GM21528 (cell line): ENCODE measurements around the gene RAPGEF2.

Experiments
- ATAC-seq: cut with Tn5 transposase; IDR thresholded peaks from one replicate; pipeline ENCODE4 v1.9.1; 2021; ENCODE audit warnings: mild to moderate bottlenecking, moderate library complexity; ENCODE audit not compliant: unreplicated experiment, low FRiP score

The RAPGEF2 gene

DNA sequence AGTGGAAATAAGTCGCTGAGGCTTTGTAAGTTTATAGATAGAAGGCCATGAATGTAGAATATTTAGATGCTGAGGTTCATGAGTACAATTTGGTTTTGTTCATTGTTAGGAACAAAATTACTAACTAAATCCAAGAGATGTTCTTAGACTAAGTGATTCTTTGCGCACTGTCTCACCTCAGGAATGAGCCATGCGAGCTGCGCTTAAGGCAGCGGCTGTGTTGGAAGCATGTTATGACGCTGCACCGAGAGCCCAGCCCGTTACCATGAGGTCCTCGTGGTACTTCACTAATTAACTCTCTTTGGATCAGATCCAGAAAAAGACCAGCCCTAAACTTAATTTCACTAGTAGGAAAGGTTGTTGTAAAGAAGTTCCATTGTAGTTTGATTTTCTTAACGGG lies 166.2 kb downstream of the RAPGEF2 start:
- no peak for ATAC-seq

DNA sequence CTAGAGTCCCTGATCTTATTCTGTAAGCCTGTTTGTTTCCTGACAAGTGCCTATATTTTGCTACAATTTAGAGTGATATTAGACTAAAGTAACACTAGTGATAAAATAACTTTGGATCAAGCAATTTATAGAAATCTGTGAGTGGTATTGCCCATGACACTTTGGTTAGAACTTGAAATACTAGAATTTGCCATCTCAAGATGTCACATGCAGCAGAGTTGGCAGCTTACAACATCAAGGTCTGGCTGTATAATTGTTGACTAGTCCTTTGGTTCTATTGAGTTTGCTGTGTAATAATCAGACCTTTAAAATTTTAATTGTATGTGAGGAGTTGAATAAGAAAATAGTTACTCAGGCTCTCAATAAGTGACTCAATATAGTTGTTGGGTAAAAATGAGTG lies 167.1 kb downstream of the RAPGEF2 start:
- no peak for ATAC-seq

DNA sequence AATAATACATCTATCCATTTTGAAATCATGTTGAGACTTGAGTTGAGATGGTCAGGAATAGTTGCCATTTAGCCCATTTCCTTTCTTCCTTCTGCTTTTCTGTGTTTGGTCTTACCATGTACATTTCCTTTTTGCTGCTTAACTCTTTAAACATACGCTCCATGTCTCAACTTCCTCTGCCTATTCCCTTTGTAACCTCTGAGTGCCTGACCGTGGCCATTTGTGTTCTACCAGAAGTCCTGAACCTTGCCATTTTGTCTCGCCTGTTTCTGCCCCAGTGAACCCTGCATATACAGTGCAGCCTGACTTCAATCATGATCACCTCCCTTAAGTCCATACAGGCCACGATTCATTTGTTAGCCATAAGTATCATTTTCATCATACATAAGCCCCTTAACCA lies 169.0 kb downstream of the RAPGEF2 start:
- no peak for ATAC-seq

DNA sequence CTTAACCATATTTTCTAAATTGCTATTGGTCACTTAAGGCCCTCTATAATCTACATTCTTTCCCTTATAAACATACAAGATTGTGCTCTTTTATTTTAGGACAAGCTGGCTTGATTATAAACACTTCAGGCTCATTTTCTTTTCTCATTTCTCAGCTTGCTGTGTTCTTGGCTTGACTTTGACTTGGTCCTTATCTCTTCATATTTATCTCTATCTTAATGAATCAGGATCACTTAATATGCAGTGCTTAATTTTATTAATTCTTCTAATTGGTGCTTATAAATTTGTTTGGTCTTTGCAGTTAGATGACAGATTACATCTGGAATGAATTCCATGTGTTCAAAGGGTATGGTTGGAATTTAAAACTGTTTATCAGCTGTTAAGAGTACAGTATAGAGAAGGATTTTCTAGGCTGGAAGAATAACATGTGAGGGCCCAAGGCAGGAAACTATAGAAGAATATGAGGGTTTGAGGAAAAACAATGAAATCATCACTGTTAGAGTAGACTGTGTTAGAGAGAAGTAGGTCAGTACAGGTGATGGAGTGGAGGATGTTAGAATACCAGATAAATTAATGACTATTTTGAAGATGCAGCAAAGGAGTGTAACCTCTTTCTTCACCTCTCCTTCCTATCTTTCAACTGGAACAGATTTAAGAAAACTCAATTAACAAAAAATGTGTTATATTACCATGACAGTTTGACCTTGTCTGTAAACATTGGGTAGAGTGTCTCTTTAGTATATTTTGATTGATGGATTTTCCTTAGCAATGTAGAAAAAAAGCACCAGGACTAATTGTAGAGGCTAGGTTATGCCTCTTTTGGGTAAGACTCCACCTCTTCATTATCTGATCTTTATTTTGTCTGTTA lies 169.6 kb downstream of the RAPGEF2 start:
- no peak for ATAC-seq

DNA sequence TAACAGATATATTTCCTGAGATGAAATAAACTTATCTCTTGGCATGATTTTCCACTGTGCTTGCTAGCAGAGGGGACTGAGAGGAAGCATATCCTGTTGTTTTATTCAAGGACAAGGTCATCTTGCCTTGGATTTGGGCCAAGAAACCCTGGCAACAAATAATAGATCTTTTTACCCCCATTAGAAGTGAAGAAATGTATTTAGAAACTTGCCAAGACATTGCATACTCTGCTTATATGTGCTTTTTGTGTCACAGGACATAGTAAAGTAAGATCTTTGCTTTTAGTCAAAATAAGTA lies 170.2 kb downstream of the RAPGEF2 start:
- ATAC-seq: no peak

DNA sequence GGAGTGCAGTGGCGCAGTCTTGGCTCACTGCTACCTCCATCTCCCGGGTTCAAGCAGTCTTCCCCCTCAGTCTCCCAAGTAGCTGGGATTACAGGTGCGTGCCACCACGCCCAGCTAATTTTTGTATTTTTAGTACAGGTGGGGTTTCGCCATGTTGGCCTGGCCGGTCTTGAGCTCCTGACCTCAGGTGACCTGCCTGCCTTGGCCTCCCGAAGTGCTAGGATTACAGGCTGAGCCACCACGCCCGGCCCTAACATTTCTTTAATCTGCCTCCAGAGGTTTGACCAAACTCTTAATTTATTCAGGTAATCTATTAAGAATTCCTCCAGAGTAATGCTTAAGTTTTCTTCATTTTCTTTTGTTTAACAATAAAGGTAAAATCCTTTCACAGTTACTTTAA lies 171.0 kb downstream of the RAPGEF2 start:
- no peak for ATAC-seq

DNA sequence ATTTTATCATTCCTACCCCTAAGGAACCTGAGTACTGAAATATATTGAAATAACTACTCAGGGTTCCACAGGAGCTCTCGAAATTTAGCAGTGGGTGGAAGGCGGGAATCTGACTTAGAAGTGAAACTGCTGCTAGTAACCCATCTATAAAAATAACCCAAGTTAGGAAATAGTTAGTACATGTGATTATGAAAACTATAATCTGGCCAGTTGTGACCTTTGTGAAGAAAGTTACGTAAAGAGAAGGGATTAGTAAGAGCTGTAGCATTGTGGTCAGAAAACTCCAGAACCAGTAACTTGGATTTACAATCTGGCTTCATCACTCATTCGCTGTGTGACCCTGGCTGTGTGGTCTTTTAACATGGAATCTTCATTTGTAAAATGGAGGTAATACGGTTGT lies 175.5 kb downstream of the RAPGEF2 start:
- no peak for ATAC-seq

DNA sequence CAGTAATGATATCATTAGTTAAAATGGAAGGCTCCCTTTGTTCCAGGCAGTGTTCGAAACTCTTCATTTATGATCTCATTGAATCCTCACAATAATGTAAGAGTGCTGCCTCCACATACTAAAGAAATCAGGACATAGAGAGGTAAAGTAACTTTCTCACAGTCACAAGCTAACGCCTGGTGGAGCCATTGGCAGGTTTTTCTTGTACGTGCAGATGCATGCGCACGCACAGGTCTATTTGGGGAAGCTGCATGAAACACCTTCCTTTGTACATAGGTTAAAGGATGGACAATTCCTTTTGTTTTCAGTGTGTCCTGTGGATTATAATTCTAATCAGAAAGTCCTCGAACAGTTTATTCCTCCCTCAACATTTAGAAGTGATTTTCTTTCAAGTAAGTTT lies 176.2 kb downstream of the RAPGEF2 start:
- ATAC-seq: no peak

DNA sequence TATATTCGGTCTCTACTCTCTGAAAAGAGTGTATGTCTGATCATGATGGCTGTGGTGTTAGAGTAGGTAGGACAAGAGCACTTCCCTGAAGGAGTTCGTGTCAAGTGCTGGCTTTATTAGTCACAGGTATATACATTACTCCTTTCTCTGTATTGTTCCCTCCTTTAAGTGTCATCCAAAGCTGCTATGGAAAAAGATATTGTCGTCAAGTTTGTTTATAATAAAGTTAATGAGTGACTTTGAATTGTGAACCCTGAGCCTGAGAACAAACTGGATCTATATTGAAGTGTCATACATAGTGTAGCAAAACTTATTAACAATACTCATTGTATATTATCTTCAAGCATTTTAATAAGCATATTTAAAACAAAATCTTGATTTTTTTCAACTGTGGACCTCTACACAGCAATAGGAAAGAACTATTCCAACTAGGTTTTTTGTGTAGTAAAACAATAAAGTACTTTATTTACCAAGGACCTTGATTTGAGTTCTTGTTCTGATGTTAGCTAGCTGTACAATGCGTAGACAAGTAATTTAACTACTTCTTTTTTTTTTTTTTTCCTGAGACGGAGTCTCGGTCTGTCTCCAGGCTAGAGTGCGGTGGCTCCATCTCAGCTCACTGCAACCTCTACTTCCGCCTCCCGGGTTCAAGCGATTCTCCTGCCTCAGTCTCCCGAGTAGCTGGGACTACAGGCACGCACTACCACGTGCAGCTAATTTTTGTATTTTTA lies 177.7 kb downstream of the RAPGEF2 start:
- ATAC-seq: no peak

DNA sequence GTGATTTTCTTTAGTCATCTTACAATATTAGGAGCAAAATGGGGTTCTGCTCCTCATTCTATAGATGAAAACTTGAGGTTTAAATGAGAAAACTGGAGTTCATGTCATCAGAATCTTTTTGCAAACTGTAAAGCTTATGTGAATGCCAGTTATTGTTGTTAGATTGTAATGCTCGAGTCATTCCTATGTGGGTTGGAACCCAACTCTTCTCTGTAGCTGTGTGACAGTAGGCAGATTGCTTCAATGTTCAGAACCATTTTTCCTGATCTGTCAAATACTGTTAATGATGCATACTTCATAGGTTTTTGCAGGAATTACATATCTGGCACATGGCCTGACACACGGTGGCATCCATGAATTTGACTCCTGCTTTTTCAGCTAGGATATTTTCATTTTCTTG lies 178.9 kb downstream of the RAPGEF2 start:
- ATAC-seq: no peak

DNA sequence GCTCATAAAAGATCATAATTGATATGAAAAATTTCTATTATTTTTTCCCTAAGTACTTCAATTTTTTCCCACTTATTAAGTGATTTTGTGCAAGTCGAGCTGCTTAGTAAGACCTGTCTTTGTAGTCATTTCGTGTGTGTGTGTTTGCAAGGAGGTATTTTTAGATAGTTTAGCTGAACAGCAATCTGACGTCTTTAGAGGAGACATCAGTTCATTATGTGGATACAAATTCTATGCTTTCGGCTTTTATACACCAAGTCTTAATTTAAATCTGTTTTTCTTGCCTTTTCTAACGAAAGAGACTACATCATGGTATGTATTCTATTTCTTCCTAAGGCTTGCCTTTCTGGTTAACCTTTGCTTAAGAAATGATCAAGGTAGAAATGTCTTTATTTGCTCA lies 179.4 kb downstream of the RAPGEF2 start:
- ATAC-seq: no peak

DNA sequence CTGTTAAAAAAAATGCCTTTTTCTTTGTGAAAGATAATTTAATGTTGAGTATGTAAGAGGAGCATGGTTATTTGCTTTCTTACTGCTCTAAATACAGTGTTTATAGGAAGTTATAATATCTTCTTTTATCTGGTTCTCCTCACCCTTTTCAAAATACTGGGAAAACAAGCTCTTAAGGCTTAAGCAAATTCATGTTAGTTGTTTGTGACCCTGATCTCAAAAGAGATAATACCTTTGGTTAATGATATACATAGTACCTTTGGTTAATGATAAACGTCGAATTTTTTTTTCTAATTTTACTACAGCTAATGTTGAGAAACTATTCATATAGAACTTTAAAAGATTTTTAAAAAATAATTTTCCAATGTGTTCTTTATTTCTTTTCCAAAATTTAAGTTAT lies 180.1 kb downstream of the RAPGEF2 start:
- no peak for ATAC-seq

DNA sequence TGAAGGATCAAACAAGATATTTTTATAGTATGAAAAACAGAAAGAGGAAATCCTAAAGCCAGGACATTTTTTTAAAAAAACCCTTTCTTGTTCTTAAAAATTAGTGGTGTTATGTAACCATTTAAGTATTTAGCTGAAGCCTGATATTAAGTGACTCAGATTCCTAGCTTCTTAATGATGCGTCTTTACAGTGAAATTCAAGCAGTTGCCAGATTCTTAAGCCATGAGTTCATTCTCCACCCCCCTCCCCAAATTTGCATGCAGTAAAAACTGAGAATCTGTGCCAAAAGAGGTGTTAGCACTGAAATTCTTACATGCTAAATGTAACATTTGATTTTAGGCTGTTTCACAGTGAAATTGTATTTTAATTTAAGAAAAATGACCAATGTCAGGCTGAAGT lies 180.8 kb downstream of the RAPGEF2 start:
- no peak for ATAC-seq

DNA sequence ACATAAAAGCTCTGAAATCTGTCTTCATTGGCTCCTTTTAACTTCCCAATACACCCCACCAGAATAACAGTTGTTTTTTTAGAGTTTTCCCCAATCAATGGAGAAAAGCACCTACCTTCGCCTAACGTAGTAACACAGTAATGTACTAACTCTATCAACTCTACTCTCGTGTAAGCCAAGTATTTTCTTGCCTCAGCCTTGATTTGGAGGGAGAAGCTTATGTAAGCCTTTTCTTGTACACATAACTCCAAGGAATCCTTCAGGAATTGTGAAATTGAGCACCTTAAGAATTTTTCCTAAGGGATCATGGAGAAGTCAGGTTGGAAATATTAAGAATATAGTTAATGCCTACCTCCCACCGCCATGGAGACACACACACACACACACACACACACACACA lies 181.2 kb downstream of the RAPGEF2 start:
- ATAC-seq: no peak

DNA sequence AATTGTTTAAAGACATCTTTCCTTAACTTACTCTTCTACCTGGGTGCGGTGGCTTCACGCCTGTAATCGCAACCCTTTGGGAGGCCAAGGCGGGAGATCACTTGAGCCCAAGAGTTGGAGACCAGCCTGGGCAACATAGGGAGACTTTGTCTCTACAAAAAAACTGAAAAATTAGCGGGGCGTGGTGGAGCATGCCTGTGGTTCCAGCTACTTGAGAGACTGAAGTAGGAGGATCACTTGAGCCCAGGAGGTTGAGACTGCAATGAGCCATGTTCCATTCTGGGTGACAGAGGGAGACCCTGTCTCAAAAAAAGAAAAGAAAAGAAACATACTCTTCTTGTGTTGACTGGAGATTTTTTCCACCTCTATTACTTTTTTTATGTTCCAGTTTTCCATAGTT lies 181.9 kb downstream of the RAPGEF2 start:
- ATAC-seq: no peak

DNA sequence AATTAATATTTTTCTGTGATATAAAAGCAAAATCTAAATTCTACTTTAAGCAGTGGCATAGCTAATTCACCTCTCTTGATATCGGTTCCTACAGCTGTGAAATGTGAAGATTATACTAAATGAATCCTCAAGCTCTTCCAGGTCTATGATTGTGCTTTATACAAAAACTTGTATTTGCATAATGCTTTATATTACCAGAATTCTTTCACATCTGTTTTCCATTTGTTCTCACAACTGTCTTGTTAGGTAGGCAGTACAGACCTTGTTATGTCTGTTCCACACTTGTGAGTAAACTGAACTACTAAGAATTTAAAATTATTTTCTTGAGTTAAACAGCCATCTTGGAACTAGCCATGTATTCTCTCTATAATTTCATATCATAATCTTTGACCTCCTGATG lies 184.9 kb downstream of the RAPGEF2 start:
- no peak for ATAC-seq

DNA sequence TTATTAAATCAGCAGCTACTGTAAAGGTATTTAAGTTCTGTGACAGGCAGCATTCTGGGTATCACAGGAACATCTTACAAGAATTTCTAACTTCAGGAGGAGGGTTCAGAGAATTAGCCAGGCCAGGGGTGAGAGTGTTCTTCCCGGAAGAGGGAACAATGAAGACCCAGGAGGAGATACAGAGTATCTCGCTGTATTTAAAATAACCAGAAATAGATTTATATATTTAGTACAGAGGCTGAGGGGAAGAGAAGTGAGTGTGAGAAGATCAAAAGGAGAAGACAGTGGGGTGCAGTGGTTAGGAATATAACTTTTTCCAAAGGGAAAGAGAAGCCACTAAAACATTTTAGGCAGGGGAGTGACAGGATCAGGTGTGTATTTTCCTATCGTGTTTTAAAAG lies 186.8 kb downstream of the RAPGEF2 start:
- ATAC-seq: no peak

DNA sequence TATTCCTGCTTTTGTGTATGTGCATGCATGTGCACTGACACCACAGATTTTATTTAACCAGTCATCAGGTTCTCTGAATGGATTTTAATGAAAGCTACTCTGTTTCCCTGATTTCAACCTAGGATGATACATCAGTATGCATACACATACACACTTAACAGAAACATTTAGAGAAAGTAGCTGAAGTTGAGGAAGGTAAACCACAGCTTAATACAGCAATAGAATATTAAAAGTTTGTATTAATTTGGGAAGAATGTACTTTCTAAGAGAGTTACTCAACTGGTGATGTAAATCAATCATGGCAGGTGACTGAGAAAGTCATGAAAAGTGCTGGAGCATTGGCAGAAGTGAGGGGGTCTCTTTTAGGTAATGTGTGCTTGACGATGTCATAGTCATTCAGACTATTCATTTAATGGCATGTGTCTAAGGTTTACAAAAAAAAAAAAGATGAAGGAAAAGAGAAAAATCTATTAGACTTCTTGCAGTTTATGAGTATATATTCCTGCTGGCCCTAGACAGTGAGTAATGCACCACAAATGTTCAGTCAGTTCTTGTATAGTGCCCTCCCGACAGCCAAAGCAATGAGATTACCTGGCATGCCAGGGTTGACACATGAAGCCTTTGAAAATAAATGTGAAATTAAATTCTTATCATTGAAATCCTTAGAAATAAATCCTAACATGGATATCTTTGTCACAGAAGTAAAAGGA lies 187.6 kb downstream of the RAPGEF2 start:
- no peak for ATAC-seq

DNA sequence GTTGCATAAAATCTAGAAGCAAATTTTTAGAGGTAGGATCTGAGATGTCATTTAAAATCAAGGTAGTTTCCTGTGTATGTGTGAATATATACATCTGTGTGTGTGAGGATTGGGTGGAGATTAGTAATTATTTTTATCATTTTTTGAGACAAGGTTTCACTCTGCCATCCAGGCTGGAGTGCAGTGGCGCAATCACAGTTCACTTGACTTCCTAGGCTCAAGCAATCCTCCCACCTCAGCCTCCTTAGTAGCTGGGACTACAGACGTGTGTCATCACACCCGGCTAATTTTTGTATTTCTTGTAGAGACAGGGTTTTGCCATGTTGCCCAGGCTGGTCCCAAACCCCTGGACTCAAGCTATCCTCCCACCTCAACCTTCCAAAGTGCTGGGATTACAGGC lies 188.3 kb downstream of the RAPGEF2 start:
- no peak for ATAC-seq

DNA sequence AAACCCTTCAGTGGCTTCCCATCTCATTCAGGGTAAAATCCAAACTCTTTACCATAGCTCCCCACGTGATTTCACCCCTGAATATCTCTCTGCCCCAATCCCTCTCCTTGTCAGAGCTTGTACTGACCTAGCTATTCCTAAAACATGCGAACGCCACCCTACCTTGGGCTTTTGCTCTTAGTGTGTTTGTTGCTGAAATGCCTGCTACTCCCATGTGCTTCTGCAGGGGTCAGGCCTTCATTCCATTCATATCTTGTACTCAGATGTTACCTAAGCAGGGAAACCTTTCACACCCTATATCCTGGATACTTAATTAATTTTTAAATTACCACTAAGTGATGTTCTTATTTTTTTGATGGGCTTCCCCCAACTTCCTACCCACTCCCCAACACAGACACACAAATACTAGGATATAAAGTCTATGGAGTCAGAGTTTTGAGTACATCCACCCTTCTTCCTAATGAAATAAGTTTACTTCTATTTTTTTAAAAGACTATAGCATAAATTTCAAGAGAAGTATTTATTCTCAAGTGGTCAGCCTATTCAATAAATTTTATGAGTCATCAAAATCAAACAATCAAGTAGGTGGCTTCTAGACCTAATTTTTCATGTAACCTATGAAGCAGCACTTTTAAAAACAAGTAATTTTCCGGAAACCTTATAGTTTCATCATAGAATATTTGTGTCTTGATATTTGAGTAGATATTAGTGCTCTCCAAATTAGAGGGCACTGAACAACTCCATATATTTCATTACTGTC lies 189.4 kb downstream of the RAPGEF2 start:
- no peak for ATAC-seq
